ENCODE measurements around the gene SOAT2. TPM values are rescaled to one million over a fixed set of nuclear protein-coding genes. Genes with fewer than 3 reads are reported as not detected.

The SOAT2 gene
- total RNA-seq, 1 donor from 2014 or later = not detected

DNA sequence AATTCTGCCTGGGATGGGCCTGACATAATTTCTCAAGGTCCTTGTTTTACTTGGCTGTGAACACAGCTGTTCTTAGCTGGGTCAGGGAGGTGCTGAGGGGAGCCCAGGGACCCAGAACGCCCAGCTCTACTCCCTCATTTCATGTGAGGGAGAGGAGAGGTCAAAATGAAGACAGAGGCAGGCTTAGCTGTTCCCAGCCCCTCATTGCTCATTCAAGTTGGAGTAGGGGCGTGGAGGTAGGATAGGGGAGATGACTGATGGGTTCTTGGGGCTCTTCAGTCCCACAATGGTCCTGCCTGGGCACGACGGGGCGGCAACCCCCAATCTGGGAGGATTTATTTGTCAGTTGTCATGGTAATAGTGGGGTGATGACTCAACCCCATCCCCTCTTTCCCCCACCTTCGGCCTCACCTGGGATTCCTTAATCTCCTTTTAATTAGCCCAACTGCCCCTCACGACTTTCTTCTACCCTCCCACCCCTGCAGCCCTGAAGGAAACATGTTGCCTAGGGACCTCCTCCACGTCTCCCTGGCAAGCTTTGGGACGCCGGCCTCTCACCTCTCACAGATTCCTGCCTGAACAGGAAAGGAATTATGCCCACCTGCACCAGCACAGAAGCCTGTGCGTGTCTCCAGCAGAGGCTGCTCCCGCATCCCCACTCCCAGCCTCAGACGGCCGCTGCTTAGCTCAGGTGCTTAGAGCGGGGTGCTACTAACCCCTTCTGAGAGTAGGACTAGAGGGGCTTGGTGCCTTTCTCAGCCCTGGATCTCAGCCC, 34.3 kb upstream of the SOAT2 start:
- no peak overlapping the region for H3K27ac Mint-ChIP-seq
- no peak for DNase-seq (ENCODE audit: low spot score)
- intact Hi-C loops (cut with micrococcal nuclease) = no loop called here
- peaks cover 6% of the 10 kb centered on the region for H3K4me1 Mint-ChIP-seq (ENCODE audit: low read depth)
- peaks cover 48% of the 10 kb centered on the region for H3K36me3 Mint-ChIP-seq (ENCODE audit: low read depth)
- no peaks in the 10 kb centered on the region for H3K27me3 Mint-ChIP-seq (ENCODE audit: low read depth)
- H3K4me3 Mint-ChIP-seq (ENCODE audit: low read depth) = no peak overlapping the region
- H3K9me3 Mint-ChIP-seq = no peaks in the 10 kb centered on the region

- Mint-ChIP-seq H3K36me3 (ENCODE audit: low read depth) (peaks cover 50% of the 10 kb centered on the region), H3K4me3 (ENCODE audit: low read depth) (no peak overlapping the region), H3K27me3 (ENCODE audit: low read depth) (no peaks in the 10 kb centered on the region), H3K27ac (no peak overlapping the region), H3K9me3 (no peaks in the 10 kb centered on the region), H3K4me1 (ENCODE audit: low read depth) (peaks cover 6% of the 10 kb centered on the region)
- DNase-seq (ENCODE audit: low spot score) = no peak
- intact Hi-C loops (cut with micrococcal nuclease) = no loop called here
Measured at GRCh38 chr12:53069621-53070410, 33.5 kb upstream of the SOAT2 start.

- Mint-ChIP-seq H3K36me3 (ENCODE audit: low read depth) (peaks cover 54% of the 10 kb centered on the region), H3K27ac (no peak overlapping the region), H3K9me3 (no peaks in the 10 kb centered on the region), H3K27me3 (ENCODE audit: low read depth) (no peaks in the 10 kb centered on the region), H3K4me3 (ENCODE audit: low read depth) (no peak overlapping the region), H3K4me1 (ENCODE audit: low read depth) (peaks cover 6% of the 10 kb centered on the region)
- intact Hi-C loops (cut with micrococcal nuclease) = no loop called here
- DNase-seq (ENCODE audit: low spot score) = no peak
Measured at GRCh38 chr12:53070877-53071492, 32.3 kb upstream of the SOAT2 start.

DNA sequence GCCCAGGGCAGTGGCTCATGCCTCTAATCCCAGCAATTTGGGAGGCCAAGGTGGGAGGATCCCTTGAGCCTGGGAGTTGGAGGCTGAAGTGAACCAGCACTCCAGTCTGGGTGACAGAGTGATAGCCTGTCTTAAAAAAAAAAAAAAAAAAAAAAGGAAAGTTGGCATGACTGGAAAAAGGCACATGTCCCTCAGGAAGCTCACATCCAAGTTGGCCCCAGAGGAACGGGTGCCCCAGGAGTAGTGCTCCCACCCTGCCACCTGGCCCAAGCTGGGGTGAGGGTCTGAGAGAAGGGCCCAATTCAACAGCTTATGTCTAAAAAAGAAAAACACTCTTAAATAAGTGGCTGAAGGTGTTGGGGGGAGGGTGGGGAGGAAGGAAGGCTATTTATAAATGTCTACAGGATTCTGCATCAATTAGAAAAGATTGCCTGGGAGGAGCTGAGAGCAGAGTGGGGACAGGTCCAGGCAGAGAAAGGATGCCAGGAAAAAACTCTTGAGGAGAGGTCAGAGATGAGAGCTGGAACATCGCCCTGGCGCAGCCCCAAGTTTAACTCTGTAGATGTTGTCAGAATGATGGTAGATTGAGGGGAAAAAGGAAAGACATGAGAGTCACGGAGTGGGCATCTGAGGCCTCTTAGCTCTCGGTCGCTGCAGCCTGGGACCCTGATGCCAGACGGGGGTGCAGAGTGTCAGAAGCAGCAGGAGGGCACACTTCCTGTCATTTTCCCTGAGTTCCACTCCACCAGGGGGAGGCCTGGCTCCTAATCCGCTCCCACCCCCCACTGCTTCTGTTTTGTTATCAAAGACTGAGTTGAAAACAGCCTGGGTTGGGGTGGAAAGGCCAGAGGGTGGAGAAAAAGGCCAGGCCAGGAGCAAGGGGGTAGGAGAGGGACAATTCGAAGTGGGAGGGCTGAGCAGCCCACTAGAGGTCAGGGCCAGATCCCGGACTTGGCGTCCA, 31.4 kb upstream of the SOAT2 start:
- Mint-ChIP-seq H3K4me1 (ENCODE audit: low read depth) (peaks cover 2% of the 10 kb centered on the region), H3K27ac (no peak overlapping the region), H3K9me3 (no peaks in the 10 kb centered on the region), H3K36me3 (ENCODE audit: low read depth) (peaks cover 54% of the 10 kb centered on the region), H3K27me3 (ENCODE audit: low read depth) (no peaks in the 10 kb centered on the region), H3K4me3 (ENCODE audit: low read depth) (no peak overlapping the region)
- DNase-seq (ENCODE audit: low spot score) = no peak
- intact Hi-C loops (cut with micrococcal nuclease) = no loop called here

DNA sequence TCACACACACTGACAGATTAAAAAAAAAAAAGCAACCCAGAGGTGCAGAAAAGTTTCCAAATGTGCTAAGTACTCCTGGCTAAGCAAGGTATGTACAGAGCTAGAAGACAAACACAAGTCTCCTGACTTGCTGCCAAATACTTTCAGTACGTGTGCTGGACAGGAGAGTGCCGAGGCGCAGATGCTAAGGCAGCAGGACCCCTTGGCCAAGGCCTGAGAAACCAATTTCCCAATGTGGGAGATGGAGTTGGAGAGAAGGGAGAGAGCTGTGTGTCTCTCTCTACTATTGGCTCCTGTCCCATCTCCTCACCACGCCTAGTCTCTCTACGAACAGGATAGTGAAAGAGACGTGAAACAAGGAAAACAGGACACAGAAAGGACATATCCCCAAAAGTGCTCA, 29.4 kb upstream of the SOAT2 start:
- Mint-ChIP-seq H3K4me3 (ENCODE audit: low read depth) (no peak overlapping the region), H3K27ac (no peak overlapping the region), H3K9me3 (no peaks in the 10 kb centered on the region), H3K27me3 (ENCODE audit: low read depth) (no peaks in the 10 kb centered on the region), H3K36me3 (ENCODE audit: low read depth) (peaks cover 58% of the 10 kb centered on the region), H3K4me1 (ENCODE audit: low read depth) (peaks cover 10% of the 10 kb centered on the region)
- DNase-seq (ENCODE audit: low spot score) = no peak
- intact Hi-C loops (cut with micrococcal nuclease) = no loop called here

GRCh38 chr12:53074283-53074998, 28.8 kb upstream of the SOAT2 start:
- Mint-ChIP-seq H3K4me1 (ENCODE audit: low read depth) (peaks cover 10% of the 10 kb centered on the region), H3K27me3 (ENCODE audit: low read depth) (no peaks in the 10 kb centered on the region), H3K36me3 (ENCODE audit: low read depth) (peaks cover 57% of the 10 kb centered on the region), H3K4me3 (ENCODE audit: low read depth) (no peak overlapping the region), H3K27ac (peak overlapping the region; percentile 6), H3K9me3 (no peaks in the 10 kb centered on the region)
- intact Hi-C loops (cut with micrococcal nuclease) = no loop called here
- DNase-seq (ENCODE audit: low spot score) = no peak

DNA sequence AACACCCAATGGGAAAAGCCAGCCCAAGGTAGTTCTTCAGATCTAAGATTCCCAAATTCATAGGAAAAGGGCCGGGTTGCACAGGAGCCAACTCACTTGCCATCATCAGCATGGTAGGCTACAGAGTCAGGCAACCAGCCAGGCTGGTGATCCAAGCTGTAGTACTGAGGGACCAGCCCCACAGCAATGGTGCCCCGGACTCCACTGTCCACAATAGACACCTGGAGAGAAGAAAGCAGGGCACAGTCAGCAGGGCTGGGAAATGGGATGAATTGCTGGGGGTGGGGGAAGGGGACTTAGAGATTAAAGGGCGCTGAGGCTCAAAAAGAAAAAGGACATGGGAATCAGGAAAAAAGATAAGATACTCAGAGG, 28.3 kb upstream of the SOAT2 start:
- Mint-ChIP-seq H3K9me3 (no peaks in the 10 kb centered on the region), H3K27ac (no peak overlapping the region), H3K4me1 (ENCODE audit: low read depth) (peaks cover 14% of the 10 kb centered on the region), H3K36me3 (ENCODE audit: low read depth) (peaks cover 55% of the 10 kb centered on the region), H3K4me3 (ENCODE audit: low read depth) (no peak overlapping the region), H3K27me3 (ENCODE audit: low read depth) (no peaks in the 10 kb centered on the region)
- DNase-seq (ENCODE audit: low spot score) = no peak
- intact Hi-C loops (cut with micrococcal nuclease) = no loop called here

DNA sequence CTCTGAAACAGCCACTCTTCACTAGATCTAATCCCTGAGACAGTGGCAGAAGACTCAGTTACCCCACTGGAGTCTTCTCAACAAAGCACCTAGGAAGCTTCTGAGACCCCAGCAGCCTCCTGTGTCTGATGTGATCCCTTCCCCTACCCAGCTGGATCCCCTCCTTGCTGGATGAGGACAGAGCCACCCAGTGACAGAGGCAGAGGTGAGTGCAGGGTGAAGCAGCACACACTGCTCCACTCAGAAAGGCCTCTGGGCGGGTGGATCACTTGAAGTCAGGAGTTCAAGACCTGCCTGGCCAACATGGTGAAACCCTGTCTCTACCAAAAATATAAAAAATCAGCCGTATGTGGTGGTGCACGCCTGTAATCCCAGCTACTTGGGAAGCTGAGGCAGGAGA, 26.8 kb upstream of the SOAT2 start:
- Mint-ChIP-seq H3K9me3 (no peaks in the 10 kb centered on the region), H3K27ac (no peak overlapping the region), H3K4me3 (ENCODE audit: low read depth) (no peak overlapping the region), H3K27me3 (ENCODE audit: low read depth) (no peaks in the 10 kb centered on the region), H3K4me1 (ENCODE audit: low read depth) (peaks cover 19% of the 10 kb centered on the region), H3K36me3 (ENCODE audit: low read depth) (peaks cover 52% of the 10 kb centered on the region)
- DNase-seq (ENCODE audit: low spot score) = no peak
- intact Hi-C loops (cut with micrococcal nuclease) = no loop called here

DNA sequence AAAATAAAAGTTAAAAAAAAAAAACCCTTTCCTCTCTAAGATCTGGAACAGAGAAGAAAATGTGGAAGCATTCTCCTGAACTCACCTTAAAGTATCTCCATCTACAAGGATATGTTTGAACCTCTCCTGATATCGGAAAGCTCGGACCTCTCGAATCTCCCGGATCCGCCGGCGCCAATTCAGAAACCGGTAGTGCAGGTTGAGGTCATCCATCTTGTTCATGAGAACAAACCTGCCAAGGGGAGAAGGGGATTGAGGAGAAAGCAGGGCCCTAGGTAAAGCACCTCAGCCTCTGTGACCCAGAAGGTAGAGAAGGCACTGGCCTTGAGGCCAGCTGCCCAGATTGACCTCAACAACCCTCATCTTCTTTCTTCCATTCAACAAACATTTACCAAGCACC, 26.3 kb upstream of the SOAT2 start:
- H3K9me3 Mint-ChIP-seq = no peaks in the 10 kb centered on the region
- H3K27me3 Mint-ChIP-seq (ENCODE audit: low read depth) = no peaks in the 10 kb centered on the region
- peaks cover 19% of the 10 kb centered on the region for H3K4me1 Mint-ChIP-seq (ENCODE audit: low read depth)
- no peak overlapping the region for H3K27ac Mint-ChIP-seq
- H3K36me3 Mint-ChIP-seq (ENCODE audit: low read depth) = peaks cover 48% of the 10 kb centered on the region
- intact Hi-C loops (cut with micrococcal nuclease) = no loop called here
- no peak for DNase-seq (ENCODE audit: low spot score)
- H3K4me3 Mint-ChIP-seq (ENCODE audit: low read depth) = peak overlapping the region; percentile 89

DNA sequence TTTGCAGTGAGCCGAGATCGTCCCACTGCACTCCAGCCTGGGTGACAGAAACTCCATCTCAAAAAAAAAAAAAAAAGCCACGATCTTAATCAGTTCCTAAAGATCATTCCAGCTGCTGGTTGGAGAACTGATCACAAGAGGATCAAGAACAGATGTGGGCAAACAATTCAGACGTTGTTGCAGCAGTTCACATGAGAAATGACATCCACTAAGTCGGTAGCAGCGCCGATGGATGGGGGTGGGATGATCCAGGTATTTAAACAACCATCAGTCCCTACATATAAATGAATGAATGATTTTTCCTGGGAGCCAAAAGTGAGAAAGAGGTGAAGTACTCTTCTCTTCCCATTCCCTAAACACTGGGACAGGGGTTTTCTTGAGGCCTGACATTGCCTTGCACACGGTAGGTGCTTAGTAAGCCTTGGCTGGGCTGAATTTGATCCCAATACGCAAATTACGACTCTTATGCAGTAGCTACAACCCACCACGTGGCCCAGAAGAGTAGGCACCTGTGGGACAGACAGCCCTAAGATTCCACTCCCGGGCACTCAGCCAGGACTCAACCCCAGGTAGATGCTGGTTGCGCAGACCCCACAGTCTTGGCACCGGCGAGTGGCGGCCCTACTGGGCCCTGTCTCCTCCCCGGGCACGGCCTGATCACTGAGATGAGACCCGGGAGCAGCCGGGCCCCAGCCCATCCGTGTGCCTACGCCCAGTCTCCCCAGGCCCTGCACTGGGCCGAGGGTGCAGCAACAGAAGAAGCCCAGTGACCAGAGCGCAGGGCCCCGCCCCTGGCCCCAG, 24.7 kb upstream of the SOAT2 start:
- Mint-ChIP-seq H3K9me3 (peaks cover 8% of the 10 kb centered on the region), H3K4me3 (ENCODE audit: low read depth) (peak overlapping the region; percentile 89), H3K27me3 (ENCODE audit: low read depth) (no peaks in the 10 kb centered on the region), H3K4me1 (ENCODE audit: low read depth) (peaks cover 22% of the 10 kb centered on the region), H3K36me3 (ENCODE audit: low read depth) (peaks cover 40% of the 10 kb centered on the region), H3K27ac (peak overlapping the region; percentile 89)
- no peak for DNase-seq (ENCODE audit: low spot score)
- intact Hi-C loops (cut with micrococcal nuclease) = loop anchor here (1.0 to 2.0 kb wide), 3 partner anchors 20 to 32 kb away; no protein-coding TSS in a partner anchor
